AG09309 (cell line): ENCODE measurements around the gene USP15.
A peak's percentile ranks its signal among the peaks of the same experiment; 100 is the strongest.
"Not testable (repeated sequence)": the region's sequence is repeated elsewhere in the genome, so short reads cannot be mapped to it uniquely, and the experiment has no call there.

Source experiments
- DNase-seq: peaks from one replicate; pipeline ENCODE4 v3.0.0-alpha.2; 2010; ENCODE audit warnings: low read depth
- H3K4me3 ChIP-seq: 2 replicates; pipeline ENCODE4 v1.5.1; 2011; ENCODE audit warnings: mild to moderate bottlenecking, low read depth, low read length, moderate library complexity; ENCODE audit not compliant: control insufficient read depth
- CTCF ChIP-seq: IDR thresholded peaks from 2 replicates; pipeline ENCODE4 v1.5.1; 2011; ENCODE audit warnings: mild to moderate bottlenecking, low read depth, low read length, inconsistent platforms; ENCODE audit not compliant: insufficient read depth, control insufficient read depth; ENCODE audit errors: missing control alignments

Gene USP15

GRCh38 chr12:62436164-62436503 lies 175.9 kb downstream of the USP15 start:
- no peak overlapping the region; the same call in 1 of the 2 replicates for H3K4me3 ChIP-seq
- TF ChIP-seq CTCF: no peak
- no peak for DNase-seq

DNA sequence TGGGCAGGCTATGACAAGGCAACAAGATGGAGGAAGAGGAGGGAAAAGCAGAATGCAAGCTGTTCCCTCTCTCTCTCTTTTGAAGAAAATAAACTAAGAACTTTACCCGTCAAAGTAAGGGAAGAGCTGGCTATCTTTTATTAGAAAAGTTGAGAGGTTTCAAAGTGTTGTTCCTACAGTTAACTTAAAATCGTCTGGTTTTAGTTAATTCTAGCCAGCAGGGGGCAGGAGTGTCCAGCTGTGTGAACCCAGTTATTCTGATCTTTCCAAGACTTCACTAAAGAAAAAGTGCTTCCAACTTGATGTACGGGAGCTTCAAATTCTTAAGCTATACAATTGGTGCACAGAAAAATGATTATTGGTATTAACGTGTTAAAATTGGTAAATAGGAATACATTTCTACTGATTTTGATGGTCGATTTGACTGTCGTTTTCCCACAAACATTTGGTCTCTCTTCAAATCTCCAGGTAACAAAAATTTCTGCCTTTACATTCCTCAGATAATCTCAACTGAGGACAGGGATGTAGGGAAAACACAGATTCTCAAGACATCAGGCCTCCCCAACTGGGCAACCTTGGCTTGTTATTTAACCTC lies 178.0 kb downstream of the USP15 start:
- TF ChIP-seq CTCF: peak; percentile 62
- DNase-seq: peak; percentile 5
- no peak overlapping the region for H3K4me3 ChIP-seq

DNA sequence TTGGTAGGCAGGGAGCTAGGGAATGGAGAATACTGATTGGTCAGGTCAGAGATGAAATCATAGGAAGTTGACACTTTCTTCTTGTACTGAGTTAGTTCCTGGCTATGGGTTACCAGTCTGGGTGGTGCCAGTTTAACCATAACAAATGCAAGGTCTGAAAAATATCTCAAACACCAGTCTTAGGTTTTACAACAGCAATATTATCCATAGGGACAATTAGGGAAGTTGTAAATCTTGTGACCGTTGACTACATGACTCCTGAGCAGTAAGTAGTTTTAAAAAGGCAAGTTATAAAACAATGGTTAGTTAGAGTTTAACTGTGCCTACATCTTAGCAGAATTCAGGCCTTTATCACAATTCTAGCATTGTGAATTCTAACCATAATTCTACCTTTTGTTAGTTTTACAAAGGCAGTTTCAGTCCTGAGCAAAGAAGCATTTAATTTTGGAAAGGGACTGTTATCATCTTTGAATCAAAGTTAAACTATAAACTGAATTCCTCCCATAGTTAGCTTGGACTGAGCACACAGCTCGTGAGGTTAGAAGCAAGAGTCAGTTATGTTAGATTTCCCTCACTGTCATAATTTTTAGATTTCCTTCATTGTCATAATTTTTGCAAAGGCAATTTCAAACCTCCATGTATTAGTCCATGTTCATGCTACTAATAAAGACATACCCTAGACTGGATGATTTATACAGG lies 186.7 kb downstream of the USP15 start:
- no peak overlapping the region for H3K4me3 ChIP-seq
- DNase-seq: no peak
- no peak for TF ChIP-seq CTCF

- DNase-seq: no peak
- no peak for TF ChIP-seq CTCF
- no peak overlapping the region for H3K4me3 ChIP-seq
Observed at GRCh38 chr12:62448436-62448835, 188.2 kb downstream of the USP15 start.

DNA sequence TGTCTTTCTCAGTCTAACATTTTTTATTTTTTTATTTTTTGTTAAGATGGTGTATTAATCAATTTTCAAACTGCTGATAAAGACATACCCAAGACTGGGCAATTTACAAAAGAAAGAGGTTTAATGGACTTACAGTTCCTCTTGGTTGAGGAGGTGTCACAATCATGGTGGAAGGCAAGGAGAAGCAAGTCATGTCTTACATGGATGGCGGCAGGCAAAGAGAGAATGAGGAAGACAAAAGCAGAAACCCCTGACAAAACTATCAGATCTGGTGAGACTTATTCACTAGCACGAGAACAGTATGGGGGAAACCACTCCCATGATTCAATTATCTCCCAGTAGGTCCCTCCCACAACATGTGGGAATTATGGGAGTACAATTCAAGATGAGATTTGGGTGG lies 195.2 kb downstream of the USP15 start:
- H3K4me3 ChIP-seq, DNase-seq: not testable (repeated sequence)

GRCh38 chr12:62458626-62459025 lies 198.4 kb downstream of the USP15 start:
- no peak for DNase-seq
- H3K4me3 ChIP-seq: no peak overlapping the region
- no peak for TF ChIP-seq CTCF

DNA sequence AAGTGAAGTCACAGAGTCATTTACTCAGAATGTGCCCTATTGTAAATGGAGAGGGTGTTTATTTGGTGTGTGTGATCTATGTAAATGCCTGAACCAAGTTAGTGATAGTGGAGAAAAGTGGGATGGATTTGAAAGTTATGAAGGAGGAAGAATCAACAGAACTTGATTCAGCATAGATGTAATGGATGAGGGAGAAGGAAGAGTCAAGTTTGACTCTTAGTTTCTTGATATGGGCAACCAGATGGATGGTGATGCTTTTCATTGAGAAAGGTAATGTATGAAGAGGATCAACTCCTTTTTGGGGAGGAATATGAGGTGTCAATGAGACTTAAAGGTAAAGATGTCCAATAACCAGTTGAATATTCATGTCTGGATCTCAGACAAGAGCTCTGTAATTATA lies 199.8 kb downstream of the USP15 start:
- no peak overlapping the region for H3K4me3 ChIP-seq
- no peak for DNase-seq
- TF ChIP-seq CTCF: no peak

DNA sequence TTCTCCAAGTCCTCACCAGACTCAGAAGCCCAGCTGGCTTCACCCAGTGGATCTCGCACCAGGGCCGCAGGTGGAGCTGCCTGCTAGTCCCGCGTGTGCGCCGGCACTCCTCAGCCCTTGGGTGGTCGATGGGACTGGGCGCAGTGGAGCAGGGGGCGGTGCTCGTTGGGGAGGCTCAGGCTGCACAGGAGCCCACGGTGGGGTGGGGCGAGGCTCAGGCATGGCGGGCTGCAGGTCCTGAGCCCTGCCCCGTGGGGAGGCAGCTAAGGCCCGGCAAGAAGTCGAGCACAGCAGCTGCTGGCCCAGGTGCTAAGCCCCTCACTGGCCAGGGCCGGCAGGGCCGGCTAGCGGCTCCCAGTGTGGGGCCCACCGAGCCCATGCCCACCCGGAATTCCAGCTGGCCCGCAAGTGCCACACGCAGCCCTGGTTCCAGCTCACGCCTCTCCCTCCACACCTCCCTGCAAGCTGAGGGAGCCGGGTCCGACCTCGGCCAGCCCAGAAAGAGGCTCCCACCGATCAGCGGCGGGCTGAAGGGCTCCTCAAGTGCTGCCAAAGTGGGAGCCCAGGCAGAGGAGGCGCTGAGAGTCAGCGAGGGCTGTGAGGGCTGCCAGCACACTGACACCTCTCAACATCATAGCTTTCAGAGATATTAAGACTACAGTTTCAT lies 201.1 kb downstream of the USP15 start:
- DNase-seq, H3K4me3 ChIP-seq: not testable (repeated sequence)

DNA sequence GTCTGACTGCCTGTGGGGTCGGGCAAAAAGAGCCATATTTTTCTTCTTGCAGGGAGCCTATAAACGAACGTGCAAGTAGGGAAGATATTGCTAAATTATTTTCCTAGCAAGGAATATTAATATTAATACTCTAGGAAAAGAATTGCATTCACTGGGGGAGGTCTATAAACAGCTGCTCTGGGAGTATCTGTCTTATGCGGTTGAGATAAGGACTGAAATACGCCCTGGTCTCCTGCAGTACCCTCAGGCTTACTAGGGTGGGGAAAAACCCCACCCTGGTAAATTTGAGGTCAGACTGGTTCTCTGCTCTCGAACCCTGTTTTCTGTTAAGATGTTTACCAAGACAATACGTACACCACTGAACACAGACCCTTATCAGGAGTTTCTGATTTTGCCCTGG lies 203.0 kb downstream of the USP15 start:
- not testable (repeated sequence) for DNase-seq, H3K4me3 ChIP-seq
